ENCODE data around the gene ZDHHC14.

DNA sequence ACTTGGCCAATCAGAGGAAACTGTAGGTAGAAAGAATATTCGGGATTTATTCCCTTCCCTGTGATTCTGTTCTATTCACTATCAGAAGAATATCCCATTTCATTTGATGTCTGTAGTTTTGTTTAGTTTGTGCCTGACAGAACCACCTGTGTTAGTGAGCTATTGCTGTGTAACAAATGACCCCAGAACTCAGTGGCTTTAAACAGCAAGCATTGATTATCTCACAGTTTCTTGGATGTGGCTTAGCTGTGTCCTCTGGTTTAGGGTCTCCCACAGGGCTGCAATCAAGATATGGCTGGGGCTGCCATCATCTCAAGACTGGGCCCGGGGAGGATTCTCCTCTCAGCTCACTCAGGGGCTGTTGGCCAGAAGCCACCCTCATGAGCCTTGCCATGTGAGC is 143.7 kb downstream of the ZDHHC14 start:
- TF ChIP-seq, protein P1, sequence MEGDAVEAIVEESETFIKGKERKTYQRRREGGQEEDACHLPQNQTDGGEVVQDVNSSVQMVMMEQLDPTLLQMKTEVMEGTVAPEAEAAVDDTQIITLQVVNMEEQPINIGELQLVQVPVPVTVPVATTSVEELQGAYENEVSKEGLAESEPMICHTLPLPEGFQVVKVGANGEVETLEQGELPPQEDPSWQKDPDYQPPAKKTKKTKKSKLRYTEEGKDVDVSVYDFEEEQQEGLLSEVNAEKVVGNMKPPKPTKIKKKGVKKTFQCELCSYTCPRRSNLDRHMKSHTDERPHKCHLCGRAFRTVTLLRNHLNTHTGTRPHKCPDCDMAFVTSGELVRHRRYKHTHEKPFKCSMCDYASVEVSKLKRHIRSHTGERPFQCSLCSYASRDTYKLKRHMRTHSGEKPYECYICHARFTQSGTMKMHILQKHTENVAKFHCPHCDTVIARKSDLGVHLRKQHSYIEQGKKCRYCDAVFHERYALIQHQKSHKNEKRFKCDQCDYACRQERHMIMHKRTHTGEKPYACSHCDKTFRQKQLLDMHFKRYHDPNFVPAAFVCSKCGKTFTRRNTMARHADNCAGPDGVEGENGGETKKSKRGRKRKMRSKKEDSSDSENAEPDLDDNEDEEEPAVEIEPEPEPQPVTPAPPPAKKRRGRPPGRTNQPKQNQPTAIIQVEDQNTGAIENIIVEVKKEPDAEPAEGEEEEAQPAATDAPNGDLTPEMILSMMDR (conservative IDR thresholded peaks at IDR 0.05; ENCODE audit: low read depth, low read length): no peak
- TF ChIP-seq EZH2phosphoT487 (IDR thresholded peaks at IDR 0.05; ENCODE audit: borderline replicate concordance, low read length): no peak

All from PC-3 (cell line).